Lower leg skin (tissue), 3 donors: ENCODE measurements around the gene ISLR2.

Source experiments
- POLR2A ChIP-seq, 2 donors: fragments of 450-650 bp; IDR thresholded peaks; one replicate each; pipeline ENCODE4 v1.6.1; 2016 to 2017; ENCODE audit warnings: antibody characterized with exemption in 2 of 2, mild to moderate bottlenecking in 1 of 2, moderate library complexity in 1 of 2
- TF ChIP-seq, protein P1 (sequence below), 3 donors: fragments of 450-650 bp; IDR thresholded peaks; one replicate each; pipeline ENCODE4 v1.5.1; 2016; ENCODE audit warnings: antibody characterized with exemption in 3 of 3, mild to moderate bottlenecking in 3 of 3, moderate library complexity in 2 of 3

DNA sequence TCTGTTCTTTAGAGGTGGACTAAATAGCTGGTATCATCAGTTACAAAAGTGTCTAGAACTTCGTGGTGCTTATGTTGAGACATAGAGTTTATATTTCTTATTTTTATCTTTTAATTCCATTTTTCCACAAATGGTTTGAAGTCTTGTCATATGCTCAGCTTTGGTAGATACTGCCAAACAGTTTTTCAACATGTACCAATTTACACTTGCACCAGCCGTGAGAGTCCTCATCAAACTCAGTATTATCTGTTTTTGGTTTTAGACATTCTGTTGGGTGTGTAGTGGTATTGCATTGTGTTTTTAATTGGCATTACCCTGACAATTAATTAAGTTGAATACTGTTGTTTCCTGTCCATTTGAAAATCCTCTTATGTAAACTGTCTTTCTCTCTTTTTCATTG, 16.7 kb downstream of the ISLR2 start:
- TF ChIP-seq, protein P1, sequence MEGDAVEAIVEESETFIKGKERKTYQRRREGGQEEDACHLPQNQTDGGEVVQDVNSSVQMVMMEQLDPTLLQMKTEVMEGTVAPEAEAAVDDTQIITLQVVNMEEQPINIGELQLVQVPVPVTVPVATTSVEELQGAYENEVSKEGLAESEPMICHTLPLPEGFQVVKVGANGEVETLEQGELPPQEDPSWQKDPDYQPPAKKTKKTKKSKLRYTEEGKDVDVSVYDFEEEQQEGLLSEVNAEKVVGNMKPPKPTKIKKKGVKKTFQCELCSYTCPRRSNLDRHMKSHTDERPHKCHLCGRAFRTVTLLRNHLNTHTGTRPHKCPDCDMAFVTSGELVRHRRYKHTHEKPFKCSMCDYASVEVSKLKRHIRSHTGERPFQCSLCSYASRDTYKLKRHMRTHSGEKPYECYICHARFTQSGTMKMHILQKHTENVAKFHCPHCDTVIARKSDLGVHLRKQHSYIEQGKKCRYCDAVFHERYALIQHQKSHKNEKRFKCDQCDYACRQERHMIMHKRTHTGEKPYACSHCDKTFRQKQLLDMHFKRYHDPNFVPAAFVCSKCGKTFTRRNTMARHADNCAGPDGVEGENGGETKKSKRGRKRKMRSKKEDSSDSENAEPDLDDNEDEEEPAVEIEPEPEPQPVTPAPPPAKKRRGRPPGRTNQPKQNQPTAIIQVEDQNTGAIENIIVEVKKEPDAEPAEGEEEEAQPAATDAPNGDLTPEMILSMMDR (IDR thresholded peaks at IDR 0.05), result no peak
- TF ChIP-seq POLR2A (IDR thresholded peaks at IDR 0.05), result no peak
